MM.1S (cell line): ENCODE data around the gene MAP1LC3B2.

ENCODE experiments used
- DNase-seq: peaks from one replicate; pipeline ENCODE4 v3.0.0-alpha.2; 2015
- H2AFZ ChIP-seq: fragments of 300-600 bp; sonication (generic); 2 replicates; pipeline ENCODE4 v1.6.0; 2016; ENCODE audit warnings: antibody characterized with exemption, low read length
- H3F3A ChIP-seq: fragments of 300-600 bp; sonication (generic); 2 replicates; pipeline ENCODE4 v1.6.1; 2016; ENCODE audit warnings: mild to moderate bottlenecking, antibody characterized with exemption, low read length, moderate library complexity, mixed read lengths; ENCODE audit not compliant: insufficient read depth
- H3K27ac ChIP-seq: fragments of 300-600 bp; sonication (generic); 2 replicates; pipeline ENCODE4 v1.5.1; 2016; ENCODE audit warnings: mild to moderate bottlenecking, low read length
- H3K27me3 ChIP-seq: fragments of 300-600 bp; sonication (generic); replicated peaks from 2 replicates; pipeline ENCODE4 v1.6.0; 2016; ENCODE audit warnings: low read length; ENCODE audit not compliant: insufficient read depth
- H3K36me3 ChIP-seq: fragments of 300-600 bp; sonication (generic); replicated peaks from 2 replicates; pipeline ENCODE4 v1.6.1; 2016; ENCODE audit warnings: mild to moderate bottlenecking, low read length, mixed read lengths; ENCODE audit not compliant: insufficient read depth
- H3K4me1 ChIP-seq: fragments of 300-600 bp; sonication (generic); 2 replicates; pipeline ENCODE4 v1.6.1; 2016; ENCODE audit warnings: low read length, mixed read lengths
- H3K4me2 ChIP-seq: fragments of 300-600 bp; sonication (generic); 2 replicates; pipeline ENCODE4 v1.6.0; 2016; ENCODE audit warnings: low read depth, low read length
- H3K4me3 ChIP-seq: fragments of 300-600 bp; sonication (generic); 2 replicates; pipeline ENCODE4 v1.5.1; 2016; ENCODE audit warnings: low read length, mixed read lengths
- H3K79me2 ChIP-seq: fragments of 300-600 bp; sonication (generic); 2 replicates; pipeline ENCODE4 v1.6.1; 2016; ENCODE audit warnings: mixed run types, low read length, mixed read lengths
- H3K9ac ChIP-seq: fragments of 300-600 bp; sonication (generic); 2 replicates; pipeline ENCODE4 v1.6.1; 2016; ENCODE audit warnings: low read length, mixed read lengths
- H3K9me2 ChIP-seq: fragments of 300-600 bp; sonication (generic); replicated peaks from 2 replicates; pipeline ENCODE4 v1.6.1; 2016; ENCODE audit warnings: mild to moderate bottlenecking, low read length, mixed read lengths; ENCODE audit not compliant: insufficient read depth
- H3K9me3 ChIP-seq: fragments of 300-600 bp; sonication (generic); replicated peaks from 2 replicates; pipeline ENCODE4 v1.6.1; 2016; ENCODE audit warnings: mild to moderate bottlenecking, low read length, mixed read lengths; ENCODE audit not compliant: insufficient read depth
- H4K20me1 ChIP-seq: fragments of 300-600 bp; sonication (generic); 2 replicates; pipeline ENCODE4 v1.6.1; 2016; ENCODE audit warnings: mild to moderate bottlenecking, low read length, moderate library complexity, mixed read lengths; ENCODE audit not compliant: insufficient read depth
- CTCF ChIP-seq: fragments of 300-600 bp; sonication (generic); IDR thresholded peaks from 2 replicates; pipeline ENCODE4 v1.5.1; 2016; ENCODE audit warnings: antibody characterized with exemption, low read length, mixed read lengths
- EZH2 ChIP-seq: fragments of 300-600 bp; sonication (generic); optimal IDR thresholded peaks from 2 replicates; pipeline ENCODE3; 2017; ENCODE audit warnings: low read depth, mild to moderate bottlenecking, antibody characterized with exemption, low read length, mixed read lengths
- EZH2phosphoT487 ChIP-seq: fragments of 300-600 bp; sonication (generic); IDR thresholded peaks from 2 replicates; pipeline ENCODE4 v1.6.1; 2018; ENCODE audit warnings: antibody characterized with exemption, low read length

The MAP1LC3B2 gene

GRCh38 chr12:116592731-116593130 is 33.5 kb downstream of the MAP1LC3B2 start:
- no peak overlapping the region for H3K4me3 ChIP-seq
- H3K9me3 ChIP-seq: no peaks in the 10 kb centered on the region
- H3K9me2 ChIP-seq: no peaks in the 10 kb centered on the region
- H3K27me3 ChIP-seq: no peaks in the 10 kb centered on the region
- DNase-seq: no peak
- TF ChIP-seq EZH2phosphoT487 (no peak), EZH2 (no peak), CTCF (no peak)
- H3K79me2 ChIP-seq: no peaks in the 10 kb centered on the region
- H2AFZ ChIP-seq: no peak overlapping the region
- H3K4me2 ChIP-seq: no peak overlapping the region
- no peak overlapping the region for H3K27ac ChIP-seq
- H3K9ac ChIP-seq: no peak overlapping the region
- H3F3A ChIP-seq: no peaks in the 10 kb centered on the region
- no peaks in the 10 kb centered on the region for H3K4me1 ChIP-seq
- no peaks in the 10 kb centered on the region for H3K36me3 ChIP-seq
- no peaks in the 10 kb centered on the region for H4K20me1 ChIP-seq

DNA sequence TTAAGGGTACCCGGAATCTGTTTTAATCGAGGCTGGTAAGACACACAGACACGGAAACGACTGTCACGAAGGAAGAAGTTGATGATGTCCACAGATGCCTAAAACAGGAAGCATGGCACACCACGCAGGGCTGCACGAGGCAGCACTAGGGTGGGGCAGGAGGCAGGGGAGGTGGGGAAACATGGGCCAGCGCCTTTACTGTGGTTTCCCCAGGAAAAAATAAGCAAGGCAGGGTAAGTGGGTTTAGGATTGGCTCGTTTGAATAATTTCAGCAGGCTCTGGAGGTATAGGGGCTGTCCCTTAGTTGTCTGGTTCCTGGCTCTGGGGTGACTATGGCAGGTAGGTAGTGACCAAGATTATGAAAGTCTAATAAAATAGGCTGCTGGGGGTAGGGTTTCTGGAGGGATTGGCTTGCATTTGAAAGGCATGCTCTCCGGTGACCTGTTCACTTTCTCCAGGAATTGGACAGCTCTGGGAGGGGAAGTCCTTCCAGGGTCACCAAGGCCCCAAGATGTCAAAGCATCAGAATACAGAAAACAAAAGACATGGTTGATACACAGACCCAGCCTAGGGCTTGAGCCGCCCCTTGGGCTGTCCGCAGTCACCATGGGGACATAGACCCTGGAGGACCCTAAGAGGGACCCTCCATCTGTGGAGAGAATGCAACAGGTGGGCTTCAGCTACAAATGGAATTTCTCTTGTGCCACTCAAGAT is 35.3 kb downstream of the MAP1LC3B2 start:
- H3K9me3 ChIP-seq: no peaks in the 10 kb centered on the region
- H4K20me1 ChIP-seq: no peaks in the 10 kb centered on the region
- no peaks in the 10 kb centered on the region for H3K36me3 ChIP-seq
- H3K9ac ChIP-seq: no peak overlapping the region
- no peak for DNase-seq
- no peak overlapping the region for H2AFZ ChIP-seq
- H3K27ac ChIP-seq: no peak overlapping the region
- H3K27me3 ChIP-seq: no peaks in the 10 kb centered on the region
- H3K79me2 ChIP-seq: no peaks in the 10 kb centered on the region
- H3K4me2 ChIP-seq: no peak overlapping the region
- TF ChIP-seq EZH2 (no peak), CTCF (no peak), EZH2phosphoT487 (no peak)
- H3K9me2 ChIP-seq: no peaks in the 10 kb centered on the region
- H3F3A ChIP-seq: no peaks in the 10 kb centered on the region
- H3K4me1 ChIP-seq: no peaks in the 10 kb centered on the region
- no peak overlapping the region for H3K4me3 ChIP-seq

GRCh38 chr12:116595186-116595585 is 36.0 kb downstream of the MAP1LC3B2 start:
- H3K9ac ChIP-seq: no peak overlapping the region
- no peaks in the 10 kb centered on the region for H3K9me3 ChIP-seq
- no peaks in the 10 kb centered on the region for H3K9me2 ChIP-seq
- H3K27ac ChIP-seq: no peak overlapping the region
- no peak overlapping the region for H3K4me2 ChIP-seq
- no peaks in the 10 kb centered on the region for H4K20me1 ChIP-seq
- no peaks in the 10 kb centered on the region for H3K27me3 ChIP-seq
- no peak overlapping the region for H3K4me3 ChIP-seq
- H3K79me2 ChIP-seq: no peaks in the 10 kb centered on the region
- no peak for TF ChIP-seq CTCF
- TF ChIP-seq EZH2phosphoT487: no peak
- no peak for TF ChIP-seq EZH2
- no peak for DNase-seq
- no peak overlapping the region for H2AFZ ChIP-seq
- no peaks in the 10 kb centered on the region for H3K4me1 ChIP-seq
- no peaks in the 10 kb centered on the region for H3K36me3 ChIP-seq
- H3F3A ChIP-seq: no peaks in the 10 kb centered on the region
